Measurements from ENCODE around the gene EZH2.
A peak's percentile ranks its signal among the peaks of the same experiment; 100 is the strongest.

The EZH2 gene

GRCh38 chr7:148794476-148794875 lies 89.6 kb downstream of the EZH2 start:
- TF ChIP-seq CREB5 (CRISPR knock-in tag; IDR thresholded peaks at IDR 0.05; ENCODE audit: low read depth) (no peak), ZFP30 (CRISPR knock-in tag; IDR thresholded peaks at IDR 0.05) (no peak), GLIS3 (CRISPR knock-in tag; IDR thresholded peaks at IDR 0.05) (no peak), CSRNP3 (CRISPR knock-in tag; IDR thresholded peaks at IDR 0.05) (no peak), TSHZ2 (CRISPR knock-in tag; IDR thresholded peaks at IDR 0.05) (no peak), CSDC2 (CRISPR knock-in tag; IDR thresholded peaks at IDR 0.05) (no peak), ARNTL (CRISPR knock-in tag; IDR thresholded peaks at IDR 0.05; ENCODE audit: borderline replicate concordance, low read depth) (no peak), BACH2 (CRISPR knock-in tag; IDR thresholded peaks at IDR 0.05; ENCODE audit: borderline replicate concordance) (no peak), OSR1 (CRISPR knock-in tag; IDR thresholded peaks at IDR 0.05) (no peak), TOX (CRISPR knock-in tag; IDR thresholded peaks at IDR 0.05; ENCODE audit: borderline replicate concordance) (no peak), ZNF70 (CRISPR knock-in tag; IDR thresholded peaks at IDR 0.05) (no peak), SNAI2 (CRISPR knock-in tag; IDR thresholded peaks at IDR 0.05) (no peak), PPARA (CRISPR knock-in tag; IDR thresholded peaks at IDR 0.05; ENCODE audit: borderline replicate concordance) (no peak), ZC3H10 (CRISPR knock-in tag; IDR thresholded peaks at IDR 0.05) (no peak), POU6F1 (CRISPR knock-in tag; IDR thresholded peaks at IDR 0.05; ENCODE audit: borderline replicate concordance, low read depth) (no peak), ZNF565 (CRISPR knock-in tag; conservative IDR thresholded peaks at IDR 0.05; ENCODE audit: low read depth) (no peak), PATZ1 (CRISPR knock-in tag; IDR thresholded peaks at IDR 0.05; ENCODE audit: borderline replicate concordance) (no peak), ISL1 (CRISPR knock-in tag; IDR thresholded peaks at IDR 0.05) (no peak)
- ATAC-seq: no peak

- ATAC-seq: no peak
- TF ChIP-seq BACH2 (CRISPR knock-in tag; IDR thresholded peaks at IDR 0.05; ENCODE audit: borderline replicate concordance) (peak; percentile 84; the same call in 1 of the 2 replicates), ARNTL (CRISPR knock-in tag; IDR thresholded peaks at IDR 0.05; ENCODE audit: borderline replicate concordance, low read depth) (no peak), ZC3H10 (CRISPR knock-in tag; IDR thresholded peaks at IDR 0.05) (no peak), ZNF565 (CRISPR knock-in tag; conservative IDR thresholded peaks at IDR 0.05; ENCODE audit: low read depth) (no peak), CSDC2 (CRISPR knock-in tag; IDR thresholded peaks at IDR 0.05) (no peak), ISL1 (CRISPR knock-in tag; IDR thresholded peaks at IDR 0.05) (no peak), ESRRG (CRISPR knock-in tag; IDR thresholded peaks at IDR 0.05) (no peak), RARB (CRISPR knock-in tag; IDR thresholded peaks at IDR 0.05) (no peak)
Measured at GRCh38 chr7:148793590-148793989, 90.5 kb downstream of the EZH2 start.

- no peak for TF ChIP-seq ZFP30 (CRISPR knock-in tag; IDR thresholded peaks at IDR 0.05)
- TF ChIP-seq ZNF70 (CRISPR knock-in tag; IDR thresholded peaks at IDR 0.05): no peak
- no peak for TF ChIP-seq GLIS3 (CRISPR knock-in tag; IDR thresholded peaks at IDR 0.05)
- TF ChIP-seq TOX (CRISPR knock-in tag; IDR thresholded peaks at IDR 0.05; ENCODE audit: borderline replicate concordance): no peak
- no peak for TF ChIP-seq ZC3H10 (CRISPR knock-in tag; IDR thresholded peaks at IDR 0.05)
- no peak for TF ChIP-seq SNAI2 (CRISPR knock-in tag; IDR thresholded peaks at IDR 0.05)
- TF ChIP-seq CREB5 (CRISPR knock-in tag; IDR thresholded peaks at IDR 0.05; ENCODE audit: low read depth): no peak
- TF ChIP-seq ISL1 (CRISPR knock-in tag; IDR thresholded peaks at IDR 0.05): no peak
- TF ChIP-seq POU6F1 (CRISPR knock-in tag; IDR thresholded peaks at IDR 0.05; ENCODE audit: borderline replicate concordance, low read depth): no peak
- TF ChIP-seq RARB (CRISPR knock-in tag; IDR thresholded peaks at IDR 0.05): no peak
- no peak for TF ChIP-seq BACH2 (CRISPR knock-in tag; IDR thresholded peaks at IDR 0.05; ENCODE audit: borderline replicate concordance)
- no peak for TF ChIP-seq TSHZ2 (CRISPR knock-in tag; IDR thresholded peaks at IDR 0.05)
- TF ChIP-seq ZFP3 (CRISPR knock-in tag; IDR thresholded peaks at IDR 0.05): no peak
- TF ChIP-seq ESRRG (CRISPR knock-in tag; IDR thresholded peaks at IDR 0.05): no peak
- ATAC-seq: no peak
Measured at GRCh38 chr7:148791546-148791945, 92.5 kb downstream of the EZH2 start.

Measured in SK-N-SH treated with all-trans-retinoic acid at 6 μM for 48 hours (cell line).